ENCODE data around the gene GALNT18.

The GALNT18 gene

DNA sequence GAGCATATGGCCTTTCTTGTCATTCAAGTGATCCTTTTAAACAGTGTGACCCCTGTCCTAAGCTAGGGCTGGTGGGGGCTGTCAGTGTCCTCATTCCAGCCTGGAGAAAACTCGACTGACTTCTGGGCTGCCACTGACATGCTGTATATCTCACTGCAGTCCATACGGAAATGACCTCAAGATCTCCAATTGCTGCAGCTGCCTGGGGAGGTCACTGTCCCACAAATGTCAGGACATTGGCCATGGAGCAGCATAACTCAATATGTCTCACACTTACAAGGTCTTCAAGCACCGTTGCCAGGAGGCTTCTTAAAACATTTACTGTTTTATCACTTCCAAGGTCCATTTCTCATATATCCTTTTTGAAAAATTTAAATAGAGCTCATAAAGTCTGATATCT lies 240.9 kb downstream of the GALNT18 start:
- TF ChIP-seq, protein P1, sequence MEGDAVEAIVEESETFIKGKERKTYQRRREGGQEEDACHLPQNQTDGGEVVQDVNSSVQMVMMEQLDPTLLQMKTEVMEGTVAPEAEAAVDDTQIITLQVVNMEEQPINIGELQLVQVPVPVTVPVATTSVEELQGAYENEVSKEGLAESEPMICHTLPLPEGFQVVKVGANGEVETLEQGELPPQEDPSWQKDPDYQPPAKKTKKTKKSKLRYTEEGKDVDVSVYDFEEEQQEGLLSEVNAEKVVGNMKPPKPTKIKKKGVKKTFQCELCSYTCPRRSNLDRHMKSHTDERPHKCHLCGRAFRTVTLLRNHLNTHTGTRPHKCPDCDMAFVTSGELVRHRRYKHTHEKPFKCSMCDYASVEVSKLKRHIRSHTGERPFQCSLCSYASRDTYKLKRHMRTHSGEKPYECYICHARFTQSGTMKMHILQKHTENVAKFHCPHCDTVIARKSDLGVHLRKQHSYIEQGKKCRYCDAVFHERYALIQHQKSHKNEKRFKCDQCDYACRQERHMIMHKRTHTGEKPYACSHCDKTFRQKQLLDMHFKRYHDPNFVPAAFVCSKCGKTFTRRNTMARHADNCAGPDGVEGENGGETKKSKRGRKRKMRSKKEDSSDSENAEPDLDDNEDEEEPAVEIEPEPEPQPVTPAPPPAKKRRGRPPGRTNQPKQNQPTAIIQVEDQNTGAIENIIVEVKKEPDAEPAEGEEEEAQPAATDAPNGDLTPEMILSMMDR (conservative IDR thresholded peaks at IDR 0.05; ENCODE audit: low read depth, low read length) = no peak
- no peak for DNase-seq (ENCODE audit: low read depth)
- H3K4me3 ChIP-seq (ENCODE audit: low read depth, low read length) = no peak overlapping the region

DNA sequence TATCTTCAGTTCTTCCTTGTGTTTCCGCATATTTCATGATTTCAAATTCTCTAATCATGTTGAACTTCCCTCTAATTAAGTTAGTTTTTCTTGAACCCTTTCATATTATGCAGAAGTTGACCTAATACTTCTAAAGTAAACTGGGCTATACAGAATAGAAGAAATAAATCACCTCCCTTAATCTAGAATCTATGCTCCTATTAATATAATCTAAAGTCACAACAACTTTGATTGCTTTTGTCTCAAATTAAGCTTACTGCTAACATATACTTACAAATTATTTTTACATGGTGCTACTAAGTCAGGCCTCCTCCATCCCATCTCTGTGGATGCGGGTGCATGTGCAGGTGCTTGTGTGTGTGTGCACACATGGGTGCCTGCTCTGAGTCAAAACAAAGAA lies 241.5 kb downstream of the GALNT18 start:
- DNase-seq (ENCODE audit: low read depth) = no peak
- TF ChIP-seq, protein P1 (conservative IDR thresholded peaks at IDR 0.05; ENCODE audit: low read depth, low read length) = no peak
- no peak overlapping the region for H3K4me3 ChIP-seq (ENCODE audit: low read depth, low read length)

DNA sequence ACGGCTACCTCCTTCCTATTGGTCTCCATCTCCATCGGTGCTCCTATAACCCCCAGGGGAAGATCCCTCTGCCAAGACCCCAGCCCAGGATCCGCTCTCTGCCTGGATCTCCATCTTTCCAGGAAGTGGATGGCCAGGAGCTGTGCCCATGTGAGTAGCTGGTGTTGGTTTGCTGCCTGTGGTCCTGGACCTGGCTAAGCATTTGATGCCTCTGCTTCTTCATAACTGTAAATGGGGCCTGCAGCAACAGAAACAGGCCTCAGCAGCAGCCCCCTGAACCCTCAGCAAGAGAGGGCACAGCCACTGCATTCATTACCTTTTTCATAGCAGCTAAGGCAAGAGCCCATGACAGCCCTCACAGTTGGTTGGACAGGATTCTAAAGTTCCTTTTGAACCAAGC lies 242.1 kb downstream of the GALNT18 start:
- no peak overlapping the region for H3K4me3 ChIP-seq (ENCODE audit: low read depth, low read length)
- TF ChIP-seq, protein P1 (conservative IDR thresholded peaks at IDR 0.05; ENCODE audit: low read depth, low read length) = no peak
- no peak for DNase-seq (ENCODE audit: low read depth)

DNA sequence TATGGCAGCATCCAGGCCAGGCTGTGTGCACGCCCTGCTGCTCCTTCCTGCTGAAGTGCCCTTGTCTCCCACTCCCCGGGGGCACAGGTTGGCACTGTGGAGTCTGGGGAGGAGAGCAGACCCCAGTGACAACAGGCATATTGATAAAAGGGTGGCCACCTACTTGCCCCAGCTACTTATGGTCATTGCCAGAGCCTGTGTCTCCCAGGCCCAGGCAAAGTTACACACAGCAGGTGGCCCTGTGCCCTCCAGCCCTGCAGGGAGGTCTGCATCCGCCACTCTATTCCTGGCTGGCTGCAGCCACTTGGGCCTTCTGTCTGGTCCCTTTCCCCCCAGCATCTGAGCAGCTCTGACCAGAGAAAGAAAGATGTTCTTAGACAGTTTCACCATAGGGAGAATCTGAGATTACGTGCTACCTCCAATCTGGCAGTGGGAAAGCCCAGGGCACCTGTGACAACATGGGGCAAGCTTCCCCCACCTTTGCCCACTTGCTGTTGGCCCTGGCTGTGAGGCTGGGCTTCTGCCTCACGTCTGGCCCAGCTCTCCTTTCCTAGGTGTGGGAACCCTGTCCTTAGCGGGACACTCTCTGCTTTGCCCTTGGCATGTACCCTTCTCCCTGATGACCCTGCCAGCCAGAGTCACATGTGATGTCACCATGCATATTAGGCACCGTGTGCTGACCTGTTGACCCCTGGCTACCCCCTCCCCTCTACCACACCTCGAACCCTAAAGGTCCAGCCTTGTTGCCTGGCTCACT lies 243.4 kb downstream of the GALNT18 start:
- H3K4me3 ChIP-seq (ENCODE audit: low read depth, low read length) = no peak overlapping the region
- TF ChIP-seq, protein P1 (conservative IDR thresholded peaks at IDR 0.05; ENCODE audit: low read depth, low read length) = no peak
- no peak for DNase-seq (ENCODE audit: low read depth)

DNA sequence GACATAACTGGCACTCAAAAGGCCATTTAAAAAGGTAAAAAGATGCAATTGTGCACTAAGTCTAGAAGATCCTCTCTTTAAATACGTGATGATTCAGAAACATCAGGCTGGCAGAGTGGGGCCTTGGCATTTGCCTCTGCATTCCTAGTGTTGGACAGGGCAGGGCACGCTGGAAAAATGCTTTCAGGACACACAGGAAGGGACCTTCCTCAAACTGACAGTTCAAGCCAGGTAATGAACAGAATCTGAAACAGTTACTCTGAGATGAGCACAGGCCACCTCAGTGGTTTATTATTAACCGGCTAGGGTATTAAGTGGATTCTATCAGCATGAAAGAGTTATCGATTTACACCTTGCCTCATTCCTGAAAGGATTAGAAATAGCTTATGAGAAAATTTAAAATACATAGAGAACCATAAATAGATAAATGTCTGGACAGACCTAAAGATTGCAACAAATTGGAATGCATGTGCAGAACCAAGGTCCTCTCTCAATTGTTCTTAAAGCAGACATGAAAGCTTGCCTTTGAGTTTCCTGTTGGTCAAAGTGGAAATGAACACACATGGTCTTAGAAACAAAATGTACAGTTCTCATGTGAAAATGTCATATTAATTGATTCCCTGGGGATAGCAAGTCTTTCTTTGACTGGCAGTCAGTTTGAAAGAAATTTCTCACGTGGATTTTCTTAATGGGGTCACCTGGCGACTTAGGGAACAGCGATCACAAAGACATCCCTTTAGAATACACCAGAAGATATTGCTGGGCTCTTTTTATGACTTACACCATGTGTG lies 247.3 kb downstream of the GALNT18 start:
- H3K4me3 ChIP-seq (ENCODE audit: low read depth, low read length) = no peak overlapping the region
- TF ChIP-seq, protein P1 (conservative IDR thresholded peaks at IDR 0.05; ENCODE audit: low read depth, low read length) = no peak
- DNase-seq (ENCODE audit: low read depth) = no peak

DNA sequence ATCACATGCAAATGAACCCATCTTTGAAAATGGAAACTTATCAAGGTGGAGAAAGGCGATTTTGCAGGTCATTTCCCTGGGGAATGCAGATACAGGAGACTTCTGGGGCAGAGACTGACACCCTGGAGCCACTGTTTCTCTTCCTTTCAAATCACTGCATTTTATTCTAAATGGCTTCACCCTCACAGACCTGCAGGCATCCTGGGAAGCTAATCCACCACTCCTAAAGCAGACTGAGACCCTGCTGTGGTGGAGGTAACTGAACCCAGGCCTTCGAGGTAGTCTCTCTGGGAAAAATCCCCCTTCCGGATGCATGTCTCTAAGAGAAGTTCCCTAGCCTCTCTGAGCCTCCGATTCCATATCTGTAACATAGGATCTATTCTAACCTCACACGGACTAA lies 247.9 kb downstream of the GALNT18 start:
- DNase-seq (ENCODE audit: low read depth) = no peak
- TF ChIP-seq, protein P1 (conservative IDR thresholded peaks at IDR 0.05; ENCODE audit: low read depth, low read length) = no peak
- no peak overlapping the region for H3K4me3 ChIP-seq (ENCODE audit: low read depth, low read length)
